Activated CD8-positive, alpha-beta memory T cell treated with anti-CD3 and anti-CD28 coated beads, Interleukin-2, amount 50 U/mL, for 4 hours (primary cell): ENCODE results near the gene HNRNPDL.
A peak's percentile ranks its signal among the peaks of the same experiment; 100 is the strongest.
"Not testable (repeated sequence)": the region's sequence is repeated elsewhere in the genome, so short reads cannot be mapped to it uniquely, and the experiment has no call there.

ENCODE experiments used
- DNase-seq: peaks from one replicate; pipeline ENCODE4 v3.0.0-alpha.2; 2020

Gene HNRNPDL

DNA sequence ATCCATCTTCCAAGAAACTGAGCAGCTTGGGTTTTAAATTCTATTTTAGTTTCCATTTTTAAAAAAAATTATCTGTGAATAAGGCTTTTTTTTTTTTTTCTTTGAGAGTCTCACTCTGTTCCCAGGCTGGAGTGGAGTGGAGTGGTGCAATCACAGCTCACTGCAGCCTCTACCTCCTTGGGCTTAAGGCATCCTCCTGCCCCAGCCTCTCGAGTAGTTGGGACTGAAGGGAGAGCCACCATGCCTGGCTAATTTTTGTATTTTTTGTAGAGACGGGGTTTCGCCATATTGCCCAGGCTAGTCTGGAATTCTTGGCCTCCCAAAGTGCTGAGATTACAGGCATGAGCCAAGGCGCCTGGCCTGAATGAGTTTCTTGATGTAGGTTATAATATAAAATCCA is 1.6 kb upstream of the HNRNPDL start:
- DNase-seq: no peak

DNA sequence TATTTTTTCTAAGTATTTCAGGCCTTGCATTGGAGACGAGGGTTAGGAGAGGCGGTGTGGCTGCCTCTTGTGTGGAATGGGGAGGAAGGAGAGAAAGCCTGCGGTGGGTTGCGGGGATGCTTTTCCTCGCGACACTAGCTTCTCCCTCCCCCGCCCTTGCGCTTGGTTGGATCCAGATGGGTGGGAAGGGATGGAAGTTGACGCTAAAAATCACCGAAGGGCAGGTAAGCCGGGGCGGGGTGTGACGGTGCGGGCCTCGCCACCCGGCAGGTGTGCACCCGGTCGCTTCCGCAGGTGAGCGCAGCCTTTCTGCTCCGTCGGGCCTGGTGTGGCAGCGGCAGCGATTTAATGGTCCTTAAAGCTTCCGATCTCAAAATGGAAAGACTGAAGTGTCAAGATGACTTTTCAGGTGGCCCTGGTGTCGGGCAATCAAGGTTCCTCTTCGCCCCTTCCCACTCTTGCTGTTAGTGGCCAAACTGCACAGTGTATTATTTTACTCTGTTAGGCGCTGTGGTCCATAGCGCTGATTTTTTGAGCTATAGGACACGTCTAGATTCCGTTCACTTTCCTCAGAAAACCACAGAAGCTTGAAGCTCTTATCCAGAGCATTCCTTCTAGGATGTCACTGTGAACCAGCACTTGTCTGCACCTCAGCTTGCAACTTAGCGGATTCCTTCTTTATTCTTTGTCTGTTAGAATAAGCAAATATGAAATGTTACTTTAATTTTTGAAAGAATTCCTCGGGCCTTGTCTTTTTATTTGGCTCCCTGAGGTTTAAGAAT is 893 bp upstream of the HNRNPDL start:
- peak; percentile 50 for DNase-seq

DNA sequence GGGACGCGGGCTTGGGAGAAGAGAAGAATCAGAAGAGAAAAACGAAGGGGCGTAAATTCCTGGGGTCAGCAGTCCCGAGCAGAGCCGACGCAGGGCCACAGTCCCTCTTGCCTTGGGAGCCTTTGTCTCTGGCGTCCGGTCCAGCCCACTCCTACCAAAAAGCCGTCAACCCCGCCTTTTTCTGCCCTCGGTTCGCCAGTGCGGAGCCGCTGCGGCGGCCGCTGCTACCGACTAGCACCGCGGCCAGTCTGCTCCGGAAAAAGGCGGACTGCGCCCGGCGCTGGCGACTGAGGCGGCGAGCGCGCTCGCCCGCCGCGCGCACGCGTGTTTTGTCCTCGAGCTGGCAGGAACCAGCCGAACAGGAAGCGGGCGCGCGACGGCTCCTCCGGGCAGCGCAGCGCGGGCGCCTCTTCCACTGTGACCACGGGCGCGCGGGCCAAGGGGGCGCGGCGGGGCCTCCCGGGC is 502 bp downstream of the HNRNPDL start:
- DNase-seq: no peak

DNA sequence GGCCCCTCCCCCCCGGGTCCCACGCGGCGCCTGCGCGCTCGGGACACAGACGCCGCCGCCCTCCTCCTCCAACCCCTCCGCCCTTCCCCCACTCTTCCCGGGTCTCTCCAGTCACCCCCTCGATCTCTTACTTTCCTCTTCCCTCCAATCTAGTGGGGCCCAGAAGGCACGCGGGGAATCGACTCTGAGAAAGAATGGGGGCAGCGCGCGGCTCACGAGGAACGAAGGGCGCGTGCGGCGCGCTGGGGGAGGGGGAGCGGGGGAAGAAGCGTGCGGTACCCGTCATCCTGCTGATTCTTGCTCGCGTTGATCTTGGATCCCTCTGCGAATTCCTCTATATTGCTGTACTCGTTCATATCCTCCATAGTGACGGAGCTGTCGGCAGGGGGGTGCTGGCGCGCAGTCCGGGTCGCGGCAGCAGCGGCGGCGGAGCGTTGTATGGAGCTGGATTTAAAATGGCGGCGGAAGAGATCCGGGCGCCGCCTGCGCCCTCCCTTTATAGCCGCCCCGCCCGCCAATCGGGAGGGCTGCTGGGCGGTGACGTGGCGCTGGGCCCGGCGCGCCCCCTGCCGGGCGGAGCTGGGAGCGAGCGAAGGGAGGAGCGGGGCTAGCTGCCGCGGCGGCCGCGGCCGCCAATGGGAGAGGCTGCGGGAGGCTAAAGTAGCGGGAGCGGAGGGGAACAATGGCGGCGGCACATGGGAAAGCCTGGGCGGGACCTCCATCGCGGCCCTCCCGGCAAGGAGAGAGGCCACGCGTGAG is 1.1 kb downstream of the HNRNPDL start:
- DNase-seq: peak; percentile 95

DNA sequence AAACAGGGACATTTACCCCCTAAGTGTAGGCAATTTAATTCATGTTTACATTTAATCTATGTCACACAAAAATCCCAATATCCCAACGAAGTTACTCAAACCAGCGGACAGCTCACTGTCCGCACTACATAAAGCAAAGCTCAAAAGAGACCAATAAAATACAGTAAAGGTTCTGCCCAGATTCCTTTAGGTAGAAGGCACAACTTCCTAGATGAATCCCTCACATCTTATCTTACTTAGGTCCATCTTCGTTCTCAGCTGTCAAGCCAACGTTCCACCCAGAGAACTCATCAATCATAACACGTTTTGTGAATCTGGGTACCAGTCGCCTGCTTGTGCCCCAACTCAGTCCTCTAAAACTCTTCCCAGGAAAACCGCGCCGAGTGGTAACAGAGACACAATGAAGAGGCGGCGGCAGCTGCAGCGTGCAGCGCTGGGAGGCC is 1.7 kb downstream of the HNRNPDL start:
- DNase-seq: no peak

DNA sequence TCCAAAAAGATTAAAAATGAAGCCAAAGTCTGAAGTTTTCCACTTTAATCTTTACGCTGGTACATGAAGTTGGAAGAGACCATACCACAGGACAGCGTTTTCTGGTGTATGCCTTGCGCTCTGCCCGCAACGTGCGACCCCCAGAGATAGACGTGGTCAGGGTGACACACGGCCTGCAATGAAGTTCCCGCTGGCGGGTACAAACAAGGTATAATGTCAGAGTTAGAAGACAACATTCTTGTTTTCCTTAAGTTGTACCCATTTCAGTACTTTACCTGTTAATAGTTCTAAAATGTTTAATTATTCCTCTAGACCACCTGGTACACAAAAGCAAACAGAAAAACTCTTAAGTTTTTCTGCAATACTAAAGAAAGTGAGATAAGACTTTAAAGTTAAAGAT is 4.8 kb downstream of the HNRNPDL start:
- no peak for DNase-seq

DNA sequence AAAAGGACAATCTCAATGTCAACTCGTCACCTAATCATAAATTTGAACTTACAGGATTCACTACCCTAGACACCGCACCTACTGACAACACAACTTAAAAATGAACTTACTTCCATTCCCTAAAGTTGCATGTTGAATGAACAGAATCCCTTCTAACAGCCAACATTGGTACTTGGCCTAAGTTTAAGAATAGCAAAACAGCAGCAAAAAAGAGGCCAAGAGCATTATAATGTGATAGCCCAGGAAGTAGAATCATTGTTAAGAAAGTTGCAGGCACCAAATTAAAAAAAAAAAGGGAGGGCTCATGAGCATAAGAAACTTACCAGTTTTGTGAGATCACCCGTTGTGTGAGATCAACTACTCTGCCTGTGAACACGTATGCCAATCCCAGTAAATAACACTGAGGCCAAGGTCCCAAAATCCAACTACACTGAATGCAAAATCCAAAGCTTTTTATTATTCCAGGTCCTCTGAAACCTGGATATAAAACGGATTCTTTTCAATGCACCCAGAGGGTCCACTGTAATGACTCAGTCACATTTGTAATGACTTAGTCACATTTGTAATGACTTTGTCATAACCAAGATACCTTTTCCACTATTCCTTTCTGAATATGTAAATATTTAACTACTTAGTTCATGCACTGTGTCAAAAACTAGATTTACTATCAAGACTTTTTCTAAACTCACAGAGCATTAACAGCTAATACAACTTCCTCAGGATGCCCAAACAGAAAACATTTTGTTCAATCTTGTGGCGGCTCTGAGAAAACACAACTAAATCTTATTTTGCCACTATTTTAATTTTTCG is 6.8 kb downstream of the HNRNPDL start:
- DNase-seq: no peak

DNA sequence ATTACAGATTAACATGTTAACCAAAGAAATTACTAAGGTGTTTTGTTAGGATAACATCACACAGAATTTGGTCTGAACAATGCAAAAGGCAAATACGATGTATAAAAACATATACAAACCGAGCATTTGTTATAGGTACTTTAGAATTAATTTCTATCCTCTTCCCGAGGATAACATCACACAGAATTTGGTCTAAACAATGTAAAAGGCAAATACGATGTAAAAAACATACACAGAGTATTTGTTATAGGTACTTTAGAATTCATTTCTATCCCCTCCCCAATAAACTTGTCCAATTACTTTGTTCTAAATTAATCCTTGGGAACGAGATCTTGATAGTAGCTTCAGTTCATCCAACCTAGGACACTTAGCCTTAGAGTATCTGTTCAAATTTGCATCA is 7.6 kb downstream of the HNRNPDL start:
- DNase-seq: no peak

DNA sequence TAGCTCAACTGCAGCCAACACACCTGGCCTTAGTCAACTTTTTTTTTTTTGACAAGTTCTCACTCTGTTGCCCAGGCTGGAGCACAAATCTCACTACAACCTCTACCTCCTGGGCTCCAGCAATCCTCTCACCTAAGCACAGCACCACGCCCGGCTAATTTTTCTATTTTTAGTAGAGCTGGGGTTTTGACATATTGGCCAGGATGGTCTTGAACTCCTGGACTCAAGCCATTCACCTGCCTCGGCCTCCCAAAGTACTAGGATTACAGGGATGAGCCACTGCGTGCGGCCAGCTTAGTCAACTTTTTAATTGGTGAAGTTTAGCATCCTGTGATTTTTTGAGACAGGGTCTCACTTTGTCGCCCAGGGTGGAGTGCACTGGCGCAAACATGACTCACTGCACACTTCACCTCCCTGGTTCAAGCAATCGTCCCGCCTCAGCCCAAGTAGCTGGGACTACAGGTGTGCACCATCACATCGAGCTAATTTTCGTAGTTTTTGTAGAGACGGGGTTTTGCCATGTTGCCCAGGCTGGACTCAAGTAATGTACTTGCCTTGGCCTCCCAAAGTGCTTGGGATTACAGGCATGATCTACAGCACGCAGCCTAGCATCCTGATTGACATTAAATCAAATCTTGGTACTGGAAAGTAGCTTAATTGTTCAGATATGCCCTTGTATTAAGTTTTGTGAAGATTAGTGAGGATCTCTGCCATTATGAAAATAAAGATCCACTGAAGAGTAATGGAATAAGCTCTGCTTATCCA is 8.3 kb downstream of the HNRNPDL start:
- no peak for DNase-seq

DNA sequence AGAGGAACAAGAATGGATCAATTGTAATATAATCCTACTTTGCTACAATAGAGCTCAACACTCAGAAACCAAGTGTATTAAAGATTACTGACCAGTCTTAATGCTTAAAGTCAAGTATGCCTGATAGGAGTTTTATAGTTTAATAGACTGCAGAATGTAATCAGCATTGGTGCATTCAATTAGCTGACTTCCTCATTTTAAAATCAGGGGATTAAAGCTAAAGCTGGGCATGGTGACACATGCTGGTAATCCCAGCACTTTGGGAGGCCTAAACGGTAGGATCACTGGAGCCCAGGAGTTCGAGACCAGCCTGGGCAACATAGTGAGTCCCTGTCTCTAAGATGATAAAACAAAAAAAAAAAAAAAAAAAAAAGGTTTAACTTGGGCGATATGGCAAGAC is 10.8 kb downstream of the HNRNPDL start:
- DNase-seq: no peak

DNA sequence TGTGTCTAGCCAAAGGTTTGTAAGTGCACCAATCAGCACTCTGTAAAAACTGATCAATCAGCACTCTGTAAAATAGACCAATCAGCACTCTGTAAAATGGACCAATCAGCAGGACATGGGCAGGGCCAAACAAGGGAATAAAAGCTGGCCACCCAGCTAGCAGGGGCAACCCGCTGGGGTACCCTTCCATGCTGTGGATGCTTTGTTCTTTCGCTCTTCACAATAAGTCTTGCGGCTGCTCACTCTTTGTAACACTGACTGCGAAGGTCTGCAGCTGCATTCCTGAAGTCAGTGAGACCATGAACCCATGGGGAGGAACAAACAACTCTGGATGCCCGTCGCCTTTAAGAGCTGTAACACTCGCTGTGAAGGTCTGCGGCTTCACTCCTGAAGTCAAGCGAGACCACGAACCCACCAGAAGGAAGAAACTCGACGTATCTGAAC is 14.3 kb downstream of the HNRNPDL start:
- DNase-seq: no peak

DNA sequence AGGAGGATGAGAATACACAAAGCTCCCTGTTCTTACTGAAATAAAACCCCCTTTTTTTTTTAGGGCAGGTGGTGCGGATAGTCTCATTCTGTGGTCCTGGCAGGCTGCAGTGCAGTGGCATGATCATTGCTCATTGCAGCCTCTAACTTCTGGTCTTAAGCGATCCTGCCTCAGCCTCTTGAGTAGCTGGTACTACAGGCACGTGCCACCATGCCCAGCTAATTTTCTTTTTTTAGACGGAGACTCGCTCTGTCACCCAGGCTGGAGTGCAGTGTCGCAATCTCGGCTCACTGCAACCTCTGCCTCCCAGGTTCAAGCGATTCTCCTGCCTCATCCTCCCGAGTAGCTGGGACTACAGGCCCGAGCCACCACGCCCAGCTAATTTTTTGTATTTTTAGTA is 15.2 kb downstream of the HNRNPDL start:
- not testable (repeated sequence) for DNase-seq

DNA sequence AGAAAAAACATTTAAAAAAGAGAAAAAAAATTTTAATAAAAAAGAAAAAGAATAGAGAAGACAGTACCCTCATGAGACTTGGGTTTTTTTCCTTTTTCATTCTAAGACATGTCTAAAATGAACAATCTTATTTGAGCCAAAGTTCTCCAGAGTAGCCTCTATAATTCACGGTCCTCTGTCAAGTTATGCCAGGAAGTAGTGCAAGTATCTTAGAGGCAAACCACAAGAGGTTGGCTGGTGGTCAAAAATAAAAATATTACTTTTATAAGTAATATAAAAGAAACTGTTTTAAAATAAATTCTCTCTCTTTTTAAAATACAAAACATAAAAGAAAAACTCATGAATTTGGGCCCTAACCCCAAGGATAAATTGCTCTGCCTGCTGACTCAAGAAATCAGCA is 26.5 kb downstream of the HNRNPDL start:
- no peak for DNase-seq

DNA sequence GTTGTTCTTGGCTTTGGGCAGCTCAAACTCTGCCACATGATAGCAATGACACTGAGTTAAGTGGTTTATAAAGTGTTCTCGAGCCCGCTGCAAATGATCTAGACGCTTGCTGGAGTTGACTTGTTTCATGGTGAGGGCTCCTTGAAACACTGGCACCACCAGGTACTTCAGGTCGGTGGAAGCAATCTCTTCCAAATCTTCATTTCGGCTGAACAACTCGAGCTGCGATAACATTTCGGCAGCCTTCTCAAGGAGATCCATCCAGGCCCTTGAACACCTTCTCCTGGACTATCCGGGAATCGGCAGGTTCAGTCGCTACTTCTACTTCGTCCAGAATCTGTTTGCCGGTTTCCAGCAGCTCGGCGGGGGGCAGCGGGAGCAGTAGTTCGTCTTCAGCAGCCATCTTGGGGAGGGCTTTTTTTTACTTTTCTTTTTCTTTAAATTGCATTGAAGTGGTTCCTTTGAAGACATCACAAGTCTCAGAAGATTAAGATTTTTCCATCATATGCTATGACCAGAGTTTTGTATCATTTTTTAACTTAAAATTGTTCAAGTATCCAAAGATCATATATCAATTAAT is 28.0 kb downstream of the HNRNPDL start:
- no peak for DNase-seq

DNA sequence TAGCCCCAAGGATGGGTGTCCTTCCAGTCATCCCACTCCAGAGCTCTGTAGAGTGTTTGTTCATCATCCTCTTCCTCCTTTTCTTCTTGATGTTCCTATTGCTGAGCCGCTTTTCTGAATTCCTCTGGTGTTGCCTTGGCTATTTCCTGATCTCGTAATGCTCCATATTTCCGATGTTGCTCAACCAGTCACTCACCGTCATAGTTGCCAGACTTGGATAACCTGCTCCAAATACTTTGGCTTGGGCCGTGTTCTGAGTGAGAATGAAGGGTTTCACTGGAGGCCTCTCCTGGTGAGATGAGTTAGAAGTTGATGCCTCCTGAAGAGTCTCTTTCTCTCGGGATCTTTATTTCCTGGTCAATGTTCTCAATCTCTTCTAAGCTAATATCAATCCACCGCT is 28.7 kb downstream of the HNRNPDL start:
- no peak for DNase-seq

DNA sequence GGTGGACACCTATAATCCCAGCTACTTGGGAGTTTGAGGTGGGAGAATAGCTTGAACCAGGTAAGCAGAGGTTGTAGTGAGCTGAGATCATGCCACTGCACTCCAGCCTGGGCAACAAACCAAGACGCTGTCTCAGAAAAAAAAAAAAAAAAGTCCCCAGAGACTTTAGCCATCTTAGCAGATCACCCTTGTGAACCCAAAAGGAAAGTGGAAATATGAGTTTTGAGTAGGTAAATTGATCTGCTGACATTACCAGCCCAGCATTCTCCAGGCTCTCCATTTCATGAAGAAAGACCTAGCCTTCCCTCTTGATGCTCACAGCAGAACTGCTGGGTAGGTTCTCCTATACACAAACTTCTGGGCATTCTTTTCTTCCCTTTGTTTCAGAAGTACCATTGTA is 32.0 kb downstream of the HNRNPDL start:
- DNase-seq: no peak

DNA sequence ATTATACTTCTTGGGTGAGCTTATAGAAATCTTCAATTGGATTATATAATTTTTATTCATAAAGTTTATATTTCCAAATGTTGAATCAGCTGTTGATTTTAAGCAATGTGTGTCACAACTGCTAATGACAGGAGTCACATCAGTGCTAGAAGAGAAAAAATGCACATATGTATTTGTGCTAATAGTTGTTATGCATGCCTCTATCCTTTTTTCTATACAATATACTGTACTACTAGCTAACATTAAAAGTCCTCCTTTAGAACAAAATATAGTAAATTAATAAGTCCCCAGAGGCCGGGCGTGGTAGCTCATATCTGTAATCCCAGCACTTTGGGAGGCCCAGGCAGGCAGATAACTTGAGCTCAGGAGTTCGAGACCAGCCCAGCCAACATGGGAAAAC is 32.7 kb downstream of the HNRNPDL start:
- DNase-seq: no peak

DNA sequence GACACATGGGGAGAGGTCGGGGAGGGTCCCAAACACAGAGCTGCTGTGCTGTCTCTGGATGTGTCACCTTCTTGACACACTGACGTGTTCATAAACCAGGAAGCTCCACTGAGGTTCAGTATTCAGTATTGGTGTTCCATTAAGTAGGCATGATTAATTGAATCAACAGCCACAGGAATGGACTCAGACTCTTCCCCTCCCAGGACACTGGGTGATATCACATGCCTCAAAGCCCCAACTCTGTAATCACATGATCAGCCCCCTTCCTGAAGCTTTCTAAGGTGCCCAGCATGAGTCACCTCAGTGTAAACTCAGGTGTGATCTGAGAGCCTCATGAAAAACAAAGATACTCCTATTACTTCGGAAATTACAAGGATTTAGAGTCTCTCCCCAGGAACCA is 35.4 kb downstream of the HNRNPDL start:
- no peak for DNase-seq

DNA sequence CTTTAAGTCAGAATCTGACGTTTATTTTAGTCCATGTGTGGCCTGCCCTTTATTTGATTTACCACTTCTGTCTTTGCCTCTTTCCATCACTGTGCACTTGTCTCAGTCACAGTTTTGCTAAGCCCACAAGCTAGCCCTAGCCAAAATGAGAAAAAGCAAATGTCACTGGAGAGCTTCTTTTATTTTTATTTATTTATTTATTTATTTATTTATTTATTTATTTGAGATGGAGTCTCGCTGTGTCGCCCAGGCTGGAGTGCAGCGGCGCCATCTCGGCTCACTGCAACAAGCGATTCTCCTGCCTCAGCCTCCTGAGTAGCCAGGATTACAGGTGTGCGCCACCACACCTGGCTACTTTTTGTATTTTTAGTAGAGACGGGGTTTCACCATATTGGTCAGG is 40.2 kb downstream of the HNRNPDL start:
- DNase-seq: not testable (repeated sequence)

DNA sequence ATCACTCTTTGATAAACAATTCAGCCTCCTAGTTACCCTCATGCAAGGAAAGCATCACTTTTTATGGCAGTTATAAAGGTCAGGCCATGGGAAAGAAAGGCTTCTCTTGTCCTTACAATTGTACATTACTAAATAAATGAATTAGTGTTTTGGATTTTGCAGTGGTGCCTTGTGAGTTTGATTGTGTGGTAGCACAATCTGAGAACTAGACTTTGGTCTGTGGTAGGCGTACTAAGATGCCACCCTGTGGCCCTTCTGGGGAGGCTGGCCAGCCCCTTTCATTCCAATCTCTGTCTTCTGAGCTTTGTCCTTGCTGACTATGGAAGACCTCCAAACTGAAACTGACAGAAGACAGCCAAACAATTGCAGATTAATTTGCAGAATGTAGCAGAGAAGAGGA is 41.9 kb downstream of the HNRNPDL start:
- no peak for DNase-seq

DNA sequence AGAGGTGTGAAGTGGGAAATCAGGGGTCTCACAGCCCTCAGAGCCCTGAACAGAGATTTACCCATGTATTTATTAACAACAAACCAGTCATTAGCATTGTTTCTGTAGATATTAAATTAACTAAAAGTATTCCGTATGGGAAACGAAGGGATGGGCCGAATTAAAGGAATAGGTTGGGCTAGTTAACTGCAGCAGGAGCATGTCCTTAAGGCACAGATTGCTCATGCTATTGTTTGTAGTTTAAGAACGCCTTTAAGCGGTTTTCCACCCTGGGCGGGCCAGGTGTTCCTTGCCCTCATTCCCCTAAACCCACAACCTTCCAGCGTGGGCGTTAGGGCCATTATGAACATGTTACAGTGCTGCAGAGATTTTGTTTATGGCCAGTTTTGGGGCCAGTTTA is 44.0 kb downstream of the HNRNPDL start:
- DNase-seq: not testable (repeated sequence)

DNA sequence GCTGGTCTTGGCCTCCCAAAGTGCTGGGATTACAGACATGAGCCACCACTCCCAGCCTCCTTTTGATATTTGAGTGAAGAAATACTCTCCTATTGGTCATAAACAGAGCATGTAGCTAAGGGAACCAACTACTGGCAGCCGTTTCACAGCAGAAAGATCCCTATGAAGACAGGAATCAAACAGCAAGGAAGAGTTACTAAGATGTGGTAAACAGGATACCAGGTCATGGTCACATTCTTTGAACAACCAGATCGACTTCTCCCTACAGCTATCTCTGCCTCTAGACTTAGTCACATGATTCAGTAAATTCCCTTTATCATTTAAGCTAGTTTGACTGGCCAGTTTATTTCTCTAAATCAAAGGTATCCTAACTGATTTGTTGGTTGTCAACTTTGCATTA is 47.5 kb downstream of the HNRNPDL start:
- DNase-seq: no peak
